Measurements from ENCODE around the gene ATP2A1. TPM values are rescaled to one million over a fixed set of nuclear protein-coding genes. Genes with fewer than 3 reads are reported as not detected.

ATP2A1 gene
- total and polyA plus RNA-seq, 7 donors, result 169 to 2,539 (median 1,569) TPM

DNA sequence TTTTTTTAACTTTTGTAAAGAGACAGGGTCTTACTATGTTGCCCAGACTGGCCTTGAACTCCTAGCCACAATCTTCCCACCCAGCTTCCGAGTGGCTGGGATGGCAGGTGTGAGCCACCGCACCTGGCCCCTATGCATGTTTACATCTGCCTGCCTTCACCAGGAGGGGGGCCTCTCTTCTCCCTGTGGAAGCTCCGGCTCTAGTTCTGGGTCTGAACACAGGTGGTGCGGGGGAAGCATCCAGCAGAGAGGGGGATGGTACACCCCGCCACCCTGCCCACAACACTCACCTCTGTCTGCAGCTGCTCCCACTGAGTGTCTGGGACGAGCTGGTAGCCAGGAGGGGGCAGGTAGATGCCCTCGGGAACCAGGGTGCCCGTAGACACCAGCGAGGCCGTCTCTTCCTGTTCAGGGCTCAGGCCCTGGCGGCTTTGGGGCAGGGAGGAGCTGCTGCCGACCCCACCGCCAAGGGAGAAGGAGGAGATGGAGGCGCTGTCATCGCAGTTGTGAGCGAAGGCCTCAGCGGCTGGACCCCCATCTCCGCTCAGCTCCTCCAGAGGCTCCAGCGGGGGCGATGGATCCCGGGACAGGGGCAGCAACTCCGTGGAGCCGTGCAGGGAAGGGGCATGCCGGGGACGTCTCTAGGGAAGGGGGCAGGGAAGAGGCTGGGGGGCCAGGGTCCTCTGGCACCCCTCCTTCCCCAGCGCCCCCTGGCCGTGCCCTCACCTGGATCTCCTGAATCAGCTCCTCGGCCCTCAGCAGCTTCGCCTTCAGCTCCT, 35.8 kb downstream of the ATP2A1 start:
- H3K27ac ChIP-seq, result no peak overlapping the region
- peaks cover 3 to 53% of the 10 kb centered on the region in 2 donors for H3K36me3 ChIP-seq (ENCODE audit: insufficient read depth in 1 of 2, low read depth in 1 of 2)
- 93 to 94% (median 94%) methylated on average over 24 to 29 of the region's 29 CpGs for WGBS, 3 donors
- no peaks in the 10 kb centered on the region for H3K4me1 ChIP-seq
- TF ChIP-seq CTCF (IDR thresholded peaks at IDR 0.05), result no peak
- intact Hi-C loops (cut with DNase I), result no loop called here
- no peaks in the 10 kb centered on the region for H3K9me3 ChIP-seq
- ATAC-seq (no peak), DNase-seq (no peak)
- H3K4me3 ChIP-seq, result no peak overlapping the region
- H3K27me3 ChIP-seq (ENCODE audit: insufficient read depth in 3 of 3, low read length in 2 of 3), result no peaks in the 10 kb centered on the region

GRCh38 chr16:28915181-28915580, 36.9 kb downstream of the ATP2A1 start:
- Histone ChIP-seq H3K27me3 (ENCODE audit: insufficient read depth in 3 of 3, low read length in 2 of 3) (no peaks in the 10 kb centered on the region), H3K4me3 (no peak overlapping the region), H3K4me1 (no peaks in the 10 kb centered on the region), H3K9me3 (no peaks in the 10 kb centered on the region), H3K27ac (no peak overlapping the region), H3K36me3 (ENCODE audit: insufficient read depth in 1 of 2, low read depth in 1 of 2) (peaks cover 3 to 59% of the 10 kb centered on the region in 2 donors)
- no peak for TF ChIP-seq CTCF (IDR thresholded peaks at IDR 0.05)
- intact Hi-C loops (cut with DNase I), result no loop called here
- ATAC-seq (no peak), DNase-seq (no peak)

DNA sequence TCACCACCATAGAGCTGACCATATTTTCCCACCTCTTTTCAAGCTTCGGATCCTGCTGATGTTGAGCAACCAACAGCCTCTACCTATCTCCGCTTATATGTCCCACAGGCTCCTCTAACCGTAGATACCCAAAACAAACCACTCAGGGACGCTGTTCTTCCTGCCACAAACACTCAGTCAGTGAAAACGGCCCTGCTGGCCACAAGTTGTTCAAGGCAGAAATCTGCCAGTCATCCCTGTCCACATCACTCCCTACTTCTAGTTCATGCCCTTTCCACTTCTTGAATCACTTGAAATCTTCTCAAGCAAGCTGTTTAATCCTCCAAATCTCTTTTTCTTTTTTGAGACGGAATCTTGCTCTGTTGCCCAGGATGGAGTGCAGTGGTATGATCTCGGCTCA, 38.8 kb downstream of the ATP2A1 start:
- peaks cover 3 to 65% of the 10 kb centered on the region in 2 donors for H3K36me3 ChIP-seq (ENCODE audit: insufficient read depth in 1 of 2, low read depth in 1 of 2)
- no peak for ATAC-seq

GRCh38 chr16:28918698-28919097, 40.4 kb downstream of the ATP2A1 start:
- peaks cover 3 to 57% of the 10 kb centered on the region in 2 donors for H3K36me3 ChIP-seq (ENCODE audit: insufficient read depth in 1 of 2, low read depth in 1 of 2)

More for the DNA sequence above, 38.8 kb downstream of the ATP2A1 start:
- no peak overlapping the region for H3K27ac ChIP-seq
- H3K27me3 ChIP-seq (ENCODE audit: insufficient read depth in 3 of 3, low read length in 2 of 3), result no peaks in the 10 kb centered on the region
- no peaks in the 10 kb centered on the region for H3K4me1 ChIP-seq
- TF ChIP-seq CTCF (IDR thresholded peaks at IDR 0.05), result no peak
- H3K9me3 ChIP-seq, result no peaks in the 10 kb centered on the region
- intact Hi-C loops (cut with DNase I), result no loop called here
- no peak for DNase-seq
- no peak overlapping the region for H3K4me3 ChIP-seq
- 89 to 95% (median 92%) methylated on average over 7 of the region's 7 CpGs for WGBS, 3 donors

More at GRCh38 chr16:28918698-28919097, 40.4 kb downstream of the ATP2A1 start:
- Histone ChIP-seq H3K4me1 (no peaks in the 10 kb centered on the region), H3K4me3 (no peak overlapping the region), H3K9me3 (no peaks in the 10 kb centered on the region), H3K27ac (no peak overlapping the region), H3K27me3 (ENCODE audit: insufficient read depth in 3 of 3, low read length in 2 of 3) (no peaks in the 10 kb centered on the region)
- intact Hi-C loops (cut with DNase I), result no loop called here
- TF ChIP-seq CTCF (IDR thresholded peaks at IDR 0.05), result no peak
- no peak for DNase-seq
- 97 to 99% (median 98%) methylated on average over 3 of the region's 3 CpGs for WGBS, 3 donors
- ATAC-seq, result no peak

Measured in psoas muscle (tissue), 8 donors.